ENCODE data around the gene SMIM23. TPM values are rescaled to one million over a fixed set of nuclear protein-coding genes. Genes with fewer than 3 reads are reported as not detected.

The SMIM23 gene
- total RNA-seq, 1 experiment from 2014 or later: not detected

- no TSS peak for BruUV-seq (replicated peaks)
- Histone ChIP-seq H4K20me1 (ENCODE audit: low read length) (no peaks in the 10 kb centered on the region), H3K27me3 (ENCODE audit: low read length) (peaks cover 41% of the 10 kb centered on the region), H3K27ac (ENCODE audit: low read length) (no peak overlapping the region), H3K4me2 (ENCODE audit: low read length) (no peak overlapping the region), H3K9me3 (ENCODE audit: low read length) (no peaks in the 10 kb centered on the region), H3K79me2 (ENCODE audit: low read length) (no peaks in the 10 kb centered on the region), H3F3A (ENCODE audit: low read length, unreplicated experiment) (no peaks in the 10 kb centered on the region), H3K4me3 (ENCODE audit: low read length) (no peak overlapping the region), H2AFZ (ENCODE audit: low read length) (no peak overlapping the region), H3K36me3 (ENCODE audit: low read depth, low read length) (no peaks in the 10 kb centered on the region), H3K9ac (ENCODE audit: low read length) (no peak overlapping the region), H3K9me2 (replicated peaks; ENCODE audit: low read length) (no peaks in the 10 kb centered on the region), H3K4me1 (ENCODE audit: insufficient read depth, low read length) (peaks cover 7% of the 10 kb centered on the region; the same call in 1 of the 2 replicates)
- DNase-seq (no peak), ATAC-seq (no peak)
- POLR2A ChIA-PET (ENCODE audit: unreplicated experiment): no interaction called here
- TF ChIP-seq EZH2 (IDR thresholded peaks at IDR 0.05; ENCODE audit: low read length, unreplicated experiment): no peak
- TF ChIP-seq CTCF (conservative IDR thresholded peaks at IDR 0.05; ENCODE audit: low read depth, low read length): no peak
- no peak for TF ChIP-seq EZH2phosphoT487 (IDR thresholded peaks at IDR 0.05; ENCODE audit: borderline replicate concordance, low read length)
- CTCF ChIA-PET: no interaction called here
- intact Hi-C loops (cut with micrococcal nuclease): no loop called here
These were observed 20.1 kb downstream of the SMIM23 start for GRCh38 chr5:171805746-171806145.

GRCh38 chr5:171806976-171807747, 21.5 kb downstream of the SMIM23 start:
- peak overlapping the region; percentile 28; the same call in 1 of the 2 replicates for H2AFZ ChIP-seq (ENCODE audit: low read length)
- ATAC-seq (no peak), DNase-seq (peak; percentile 53)
- no TSS peak for BruUV-seq (replicated peaks)
- ChIA-PET POLR2A (ENCODE audit: unreplicated experiment) (no interaction called here), CTCF (no interaction called here)
- TF ChIP-seq CTCF (conservative IDR thresholded peaks at IDR 0.05; ENCODE audit: low read depth, low read length): no peak
- TF ChIP-seq EZH2phosphoT487 (IDR thresholded peaks at IDR 0.05; ENCODE audit: borderline replicate concordance, low read length): no peak
- TF ChIP-seq EZH2 (IDR thresholded peaks at IDR 0.05; ENCODE audit: low read length, unreplicated experiment): no peak
- H3K27me3 ChIP-seq (ENCODE audit: low read length): peaks cover 52% of the 10 kb centered on the region
- H3K4me2 ChIP-seq (ENCODE audit: low read length): peak overlapping the region; percentile 24
- intact Hi-C loops (cut with micrococcal nuclease): no loop called here
- peaks cover 7% of the 10 kb centered on the region; the same call in 1 of the 2 replicates for H3K4me1 ChIP-seq (ENCODE audit: insufficient read depth, low read length)
- H3F3A ChIP-seq (ENCODE audit: low read length, unreplicated experiment): no peaks in the 10 kb centered on the region
- no peak overlapping the region for H3K4me3 ChIP-seq (ENCODE audit: low read length)
- no peaks in the 10 kb centered on the region for H3K36me3 ChIP-seq (ENCODE audit: low read depth, low read length)
- H4K20me1 ChIP-seq (ENCODE audit: low read length): no peaks in the 10 kb centered on the region
- no peaks in the 10 kb centered on the region for H3K9me3 ChIP-seq (ENCODE audit: low read length)
- H3K27ac ChIP-seq (ENCODE audit: low read length): no peak overlapping the region
- no peak overlapping the region for H3K9ac ChIP-seq (ENCODE audit: low read length)
- no peaks in the 10 kb centered on the region for H3K79me2 ChIP-seq (ENCODE audit: low read length)
- no peaks in the 10 kb centered on the region for H3K9me2 ChIP-seq (replicated peaks; ENCODE audit: low read length)

- DNase-seq: no peak
- no TSS peak for BruUV-seq (replicated peaks)
These were observed 22.8 kb downstream of the SMIM23 start for GRCh38 chr5:171808453-171808852.

More at GRCh38 chr5:171808453-171808852, 22.8 kb downstream of the SMIM23 start:
- Histone ChIP-seq H3F3A (ENCODE audit: low read length, unreplicated experiment) (no peaks in the 10 kb centered on the region), H4K20me1 (ENCODE audit: low read length) (no peaks in the 10 kb centered on the region), H2AFZ (ENCODE audit: low read length) (no peak overlapping the region), H3K9ac (ENCODE audit: low read length) (no peak overlapping the region), H3K9me3 (ENCODE audit: low read length) (no peaks in the 10 kb centered on the region), H3K4me3 (ENCODE audit: low read length) (no peak overlapping the region), H3K27ac (ENCODE audit: low read length) (no peak overlapping the region), H3K27me3 (ENCODE audit: low read length) (peaks cover 46% of the 10 kb centered on the region), H3K9me2 (replicated peaks; ENCODE audit: low read length) (no peaks in the 10 kb centered on the region), H3K36me3 (ENCODE audit: low read depth, low read length) (no peaks in the 10 kb centered on the region), H3K79me2 (ENCODE audit: low read length) (no peaks in the 10 kb centered on the region), H3K4me1 (ENCODE audit: insufficient read depth, low read length) (peaks cover 7% of the 10 kb centered on the region; the same call in 1 of the 2 replicates), H3K4me2 (ENCODE audit: low read length) (no peak overlapping the region)
- TF ChIP-seq CTCF (conservative IDR thresholded peaks at IDR 0.05; ENCODE audit: low read depth, low read length) (no peak), EZH2phosphoT487 (IDR thresholded peaks at IDR 0.05; ENCODE audit: borderline replicate concordance, low read length) (no peak), EZH2 (IDR thresholded peaks at IDR 0.05; ENCODE audit: low read length, unreplicated experiment) (no peak)
- no peak for ATAC-seq
- intact Hi-C loops (cut with micrococcal nuclease): no loop called here
- CTCF ChIA-PET: no interaction called here
- POLR2A ChIA-PET (ENCODE audit: unreplicated experiment): no interaction called here
